Chondrocyte (in vitro differentiated cells): ENCODE measurements around the gene TAP2. TPM values are rescaled to one million over a fixed set of nuclear protein-coding genes. Genes with fewer than 3 reads are reported as not detected.

ENCODE experiments used
- DNase-seq: peaks from one replicate; pipeline ENCODE4 v3.0.0; 2021; ENCODE audit warnings: mixed read lengths, low spot score
- H3K27ac Mint-ChIP-seq: one replicate; pipeline ENCODE4 v1.8.0; 2021; ENCODE audit warnings: mild to moderate bottlenecking, moderate library complexity, mixed read lengths; ENCODE audit not compliant: unreplicated experiment
- H3K27me3 Mint-ChIP-seq: 2 replicates; pipeline ENCODE4 v1.8.0; 2021; ENCODE audit warnings: low read depth, mixed read lengths
- H3K36me3 Mint-ChIP-seq: 2 replicates; pipeline ENCODE4 v1.8.0; 2021; ENCODE audit warnings: low read depth, mixed read lengths
- H3K4me1 Mint-ChIP-seq: 2 replicates; pipeline ENCODE4 v1.8.0; 2021; ENCODE audit warnings: low read depth, mild to moderate bottlenecking, mixed read lengths
- H3K4me3 Mint-ChIP-seq: one replicate; pipeline ENCODE4 v1.8.0; 2021; ENCODE audit warnings: mild to moderate bottlenecking, moderate library complexity, mixed read lengths; ENCODE audit not compliant: unreplicated experiment
- H3K9me3 Mint-ChIP-seq: 2 replicates; pipeline ENCODE4 v1.8.0; 2021; ENCODE audit warnings: low read depth, mixed read lengths
- long read RNA-seq: library from polyadenylated mRNA; stranded (forward); transcript quantifications from one replicate; pipeline ENCODE4 v2.0.0, GENCODE V29; 2021
- total RNA-seq: library from RNA; stranded (reverse); gene quantifications from 3 replicates; pipeline ENCODE4 v1.2.1, GENCODE V29; 2021
- TF ChIP-seq, protein P1 (sequence below): fragments of 200-600 bp; sonication (generic); IDR thresholded peaks from 2 replicates; pipeline ENCODE4 v1.5.0; 2021; ENCODE audit warnings: antibody characterized with exemption, mild to moderate bottlenecking, moderate library complexity

Gene TAP2
- 16.3 to 28.0 TPM (median 20.3 TPM) in 3 replicates for total RNA-seq
- long read RNA-seq, partial matches to known transcripts, result 0 of 2 reads
- long read RNA-seq, other reads (novel, unspliced or antisense), result 2 of 2 reads

DNA sequence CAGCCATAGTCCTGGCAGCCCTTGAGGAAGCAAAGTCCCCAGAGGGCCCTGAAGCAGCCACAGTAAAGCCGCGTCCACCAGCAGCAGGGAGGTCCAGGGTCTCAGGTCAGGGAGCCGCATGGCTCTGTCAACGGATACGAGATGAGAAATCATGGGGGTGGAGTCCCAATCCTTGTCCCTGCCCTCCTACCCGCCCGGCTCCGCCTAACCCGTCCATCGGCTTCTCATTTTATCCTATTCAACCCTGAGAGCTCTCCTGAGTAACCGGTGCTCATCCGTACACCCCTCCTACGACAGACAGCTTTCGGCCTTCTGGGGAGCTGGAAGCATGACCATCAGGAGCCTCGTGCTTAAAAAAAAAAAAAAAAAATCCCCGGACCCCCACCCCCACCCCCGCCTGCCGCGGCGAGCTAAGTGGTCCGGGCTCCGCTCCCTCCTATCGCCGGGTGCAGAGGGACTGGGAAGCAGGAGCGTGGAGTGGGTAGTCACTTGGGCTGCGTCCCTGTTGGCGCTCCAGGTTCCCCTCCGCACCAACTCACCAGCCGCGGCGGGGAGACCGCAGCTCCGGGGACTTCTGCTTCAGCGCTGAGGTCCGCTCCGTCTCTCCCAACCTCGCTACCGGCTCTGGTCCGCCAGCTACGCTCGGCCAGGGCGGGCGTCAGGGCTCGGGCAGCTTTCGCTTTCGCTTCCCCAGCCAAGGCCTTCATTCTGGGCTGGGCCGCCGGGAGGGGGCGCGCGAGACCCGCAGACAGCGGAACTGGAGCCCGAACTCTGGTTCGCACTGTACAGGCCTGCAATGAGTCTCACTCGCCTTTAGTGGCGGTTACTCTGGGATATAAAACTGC lies at the start of gene TAP2:
Gene TAP2, minus strand, starts transcription at position 626 of the 845 bp plus-strand sequence. Its CDS starts 506 bp downstream, at position 120.
- Mint-ChIP-seq H3K9me3 (no peaks in the 10 kb centered on the region), H3K36me3 (peaks cover 7% of the 10 kb centered on the region), H3K4me3 (peak within 1 kb of the TSS; percentile 79), H3K27me3 (no peaks in the 10 kb centered on the region), H3K4me1 (peaks cover 12% of the 10 kb centered on the region), H3K27ac (peak within 1 kb of the TSS; percentile 92)
- TF ChIP-seq, protein P1, sequence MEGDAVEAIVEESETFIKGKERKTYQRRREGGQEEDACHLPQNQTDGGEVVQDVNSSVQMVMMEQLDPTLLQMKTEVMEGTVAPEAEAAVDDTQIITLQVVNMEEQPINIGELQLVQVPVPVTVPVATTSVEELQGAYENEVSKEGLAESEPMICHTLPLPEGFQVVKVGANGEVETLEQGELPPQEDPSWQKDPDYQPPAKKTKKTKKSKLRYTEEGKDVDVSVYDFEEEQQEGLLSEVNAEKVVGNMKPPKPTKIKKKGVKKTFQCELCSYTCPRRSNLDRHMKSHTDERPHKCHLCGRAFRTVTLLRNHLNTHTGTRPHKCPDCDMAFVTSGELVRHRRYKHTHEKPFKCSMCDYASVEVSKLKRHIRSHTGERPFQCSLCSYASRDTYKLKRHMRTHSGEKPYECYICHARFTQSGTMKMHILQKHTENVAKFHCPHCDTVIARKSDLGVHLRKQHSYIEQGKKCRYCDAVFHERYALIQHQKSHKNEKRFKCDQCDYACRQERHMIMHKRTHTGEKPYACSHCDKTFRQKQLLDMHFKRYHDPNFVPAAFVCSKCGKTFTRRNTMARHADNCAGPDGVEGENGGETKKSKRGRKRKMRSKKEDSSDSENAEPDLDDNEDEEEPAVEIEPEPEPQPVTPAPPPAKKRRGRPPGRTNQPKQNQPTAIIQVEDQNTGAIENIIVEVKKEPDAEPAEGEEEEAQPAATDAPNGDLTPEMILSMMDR, result peak; percentile 97
- peak; percentile 97 for DNase-seq

DNA sequence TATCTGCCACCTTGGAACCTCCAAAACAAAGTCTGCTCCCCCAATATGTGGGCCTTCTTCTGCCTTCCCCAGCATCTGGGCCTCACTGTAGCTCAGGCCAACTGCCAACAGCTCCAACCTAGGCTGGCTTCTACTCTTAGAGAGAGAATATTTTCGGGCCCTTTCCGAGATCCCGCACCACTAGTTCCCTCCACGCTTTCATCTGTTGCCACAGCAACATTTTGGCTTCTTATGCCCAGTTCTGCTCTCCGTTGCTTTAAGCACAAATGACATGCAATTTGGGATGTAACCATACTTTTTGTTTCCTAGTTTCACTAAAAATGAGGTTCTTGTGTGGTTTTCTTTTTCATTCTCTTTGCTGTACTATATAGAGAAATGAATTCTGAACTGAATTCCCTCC lies 49.1 kb upstream of the TAP2 start:
- Mint-ChIP-seq H3K36me3 (no peaks in the 10 kb centered on the region), H3K4me3 (no peak overlapping the region), H3K27ac (no peak overlapping the region), H3K27me3 (peaks cover 14% of the 10 kb centered on the region), H3K9me3 (no peaks in the 10 kb centered on the region), H3K4me1 (peaks cover 24% of the 10 kb centered on the region)
- TF ChIP-seq, protein P1, result no peak
- DNase-seq, result no peak

DNA sequence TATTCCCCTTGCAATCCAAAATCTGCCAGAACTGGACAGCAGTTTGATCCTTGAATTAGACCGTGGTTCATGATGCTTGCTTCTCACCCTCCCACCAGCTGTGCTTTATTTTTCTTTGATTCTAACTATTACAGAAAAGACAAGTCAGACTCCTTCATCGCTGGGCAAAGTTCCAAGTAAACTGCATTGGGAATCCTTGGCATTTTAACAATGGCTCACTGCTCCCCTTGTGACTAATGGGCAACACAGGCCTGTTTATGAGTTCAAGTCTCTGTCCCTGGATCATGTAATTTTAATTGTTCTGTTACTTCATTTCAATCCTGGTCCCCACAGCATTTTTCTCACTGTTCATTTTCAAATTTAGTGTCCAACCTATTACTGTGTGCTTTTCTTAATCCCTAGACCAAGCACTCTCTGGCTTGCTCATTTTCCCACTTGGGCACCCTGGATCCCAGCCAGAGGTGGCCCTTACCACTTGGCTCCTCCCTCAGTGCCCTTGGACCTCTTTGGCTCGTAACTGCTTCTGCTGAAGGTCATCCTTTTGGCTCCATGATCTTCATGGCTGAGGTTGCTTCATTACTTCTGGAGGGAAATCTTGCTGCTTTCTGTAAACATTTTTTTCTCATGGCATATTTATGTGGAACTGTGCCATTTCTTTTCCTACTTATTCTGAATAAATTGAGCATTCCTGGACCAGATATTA lies 48.3 kb upstream of the TAP2 start:
- Mint-ChIP-seq H3K27ac (no peak overlapping the region), H3K4me1 (peaks cover 24% of the 10 kb centered on the region), H3K36me3 (no peaks in the 10 kb centered on the region), H3K4me3 (no peak overlapping the region), H3K9me3 (no peaks in the 10 kb centered on the region), H3K27me3 (peaks cover 14% of the 10 kb centered on the region)
- no peak for DNase-seq
- TF ChIP-seq, protein P1, result no peak

DNA sequence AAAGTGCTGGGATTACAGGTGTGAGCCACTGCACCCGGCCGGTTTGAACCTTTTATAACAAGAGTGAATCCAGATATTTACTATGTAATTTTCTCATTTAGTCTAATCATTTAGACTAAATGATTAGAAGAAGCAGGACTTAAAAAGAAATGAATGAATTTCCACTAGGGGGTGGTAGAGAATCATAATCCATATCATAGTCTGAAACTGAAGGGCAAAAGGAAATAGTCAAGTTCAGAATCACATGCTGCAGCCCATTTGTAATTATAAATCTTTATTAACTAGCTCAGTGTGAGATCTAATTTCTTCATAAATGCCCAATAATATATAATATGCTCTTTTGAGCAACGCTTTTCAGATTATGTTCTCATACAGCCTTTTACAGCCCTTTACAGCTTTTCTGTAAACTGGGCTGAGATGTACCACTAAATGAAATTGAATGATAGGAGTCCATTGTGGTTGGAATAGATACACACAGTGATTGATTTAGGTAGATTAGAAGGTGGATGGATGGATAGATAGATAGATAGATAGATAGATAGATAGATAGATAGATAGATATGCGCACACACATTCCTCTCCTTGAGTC lies 47.3 kb upstream of the TAP2 start:
- Mint-ChIP-seq H3K27ac (no peak overlapping the region), H3K4me1 (peaks cover 24% of the 10 kb centered on the region)
- TF ChIP-seq, protein P1, result peak; percentile 83

DNA sequence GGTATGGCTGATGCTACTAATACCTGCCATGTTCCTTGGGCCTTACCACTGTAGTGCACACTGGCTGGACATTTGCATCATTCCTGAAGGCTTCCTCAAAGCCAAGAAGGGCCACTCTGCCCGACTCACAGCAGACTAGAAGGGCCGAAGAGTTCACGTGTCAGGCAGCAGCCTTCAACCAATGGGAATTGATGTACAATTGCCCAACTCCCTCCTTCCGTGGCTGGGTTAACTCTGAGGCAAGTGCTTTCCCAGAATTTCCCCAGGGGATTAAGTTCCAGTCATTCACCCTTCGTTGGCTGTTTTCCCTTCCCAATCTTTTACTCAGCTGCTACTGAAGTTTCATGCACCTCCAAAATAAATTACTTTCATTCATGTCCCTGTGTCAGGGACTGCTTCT lies 45.2 kb upstream of the TAP2 start:
- no peak for DNase-seq
- Mint-ChIP-seq H3K9me3 (no peaks in the 10 kb centered on the region), H3K27me3 (peaks cover 28% of the 10 kb centered on the region), H3K36me3 (no peaks in the 10 kb centered on the region), H3K4me1 (peaks cover 16% of the 10 kb centered on the region), H3K4me3 (no peak overlapping the region), H3K27ac (no peak overlapping the region)
- TF ChIP-seq, protein P1, result no peak

More for the DNA sequence above, 47.3 kb upstream of the TAP2 start:
- DNase-seq, result no peak
- H3K27me3 Mint-ChIP-seq, result peaks cover 18% of the 10 kb centered on the region
- H3K9me3 Mint-ChIP-seq, result no peaks in the 10 kb centered on the region
- no peaks in the 10 kb centered on the region for H3K36me3 Mint-ChIP-seq
- H3K4me3 Mint-ChIP-seq, result no peak overlapping the region
